K562 (cell line): ENCODE measurements around the gene MTNR1B. TPM values are rescaled to one million over a fixed set of nuclear protein-coding genes. Genes with fewer than 3 reads are reported as not detected.
A peak's percentile ranks its signal among the peaks of the same experiment; 100 is the strongest.

Experiments used
- ATAC-seq: fragments of 200-7000 bp; cut with Tn5 transposase; 3 replicates; pipeline ENCODE4 v1.9.1; 2020; ENCODE audit warnings: moderate library complexity
- BruUV-seq: library from RNA; stranded (reverse); fragments of 400-500 nt; replicated peaks from 2 replicates; lab custom pipeline; 2021; lab: Mats Ljungman, UMichigan
- CTCF ChIA-PET: fragments of 300-600 bp; formaldehyde crosslinking; extraction: SDS; loops from one replicate; lab custom pipeline; 2021; ENCODE audit warnings: low intra/inter-chr PET ratio; lab: Yijun Ruan, JAX
- POLR2A ChIA-PET: fragments of 300-600, 350-650 bp; sonication (Branson Sonifier 250); formaldehyde crosslinking; extraction: SDS; loops from one replicate; lab custom pipeline; 2021; ENCODE audit warnings: antibody characterized with exemption, inconsistent platforms; lab: Yijun Ruan, JAX
- DNase-seq, 4 experiments: peaks; one replicate each; pipeline versions ENCODE4 v3.0.0 to v3.0.0-alpha.2; 2011 to 2018; ENCODE audit warnings: low spot score in 3 of 4, mixed read lengths in 3 of 4; ENCODE audit errors: extremely low read depth in 1 of 4
- FAIRE-seq: peaks from 2 replicates; lab custom pipeline; 2011; peaks lifted over from hg19 to GRCh38; lab: Jason Lieb, UNC
- H2AFZ ChIP-seq: 2 replicates; pipeline ENCODE4 v1.6.0; 2011; ENCODE audit warnings: low read depth, low read length, control low read depth, inconsistent platforms
- H3K27ac ChIP-seq: fragments of 200-600 bp; 3 replicates; pipeline ENCODE4 v1.8.0; 2011; ENCODE audit warnings: low read depth, mild to moderate bottlenecking, control low read depth, inconsistent platforms, low read length, moderate library complexity, mixed read lengths; ENCODE audit errors: extremely low read depth
- H3K27me3 ChIP-seq, 2 experiments: fragments of 300-600 bp in 1 of 2; 2 replicates in 1 of 2; 3 replicates in 1 of 2; pipeline versions ENCODE4 v1.6.0 to v1.8.0; 2011; ENCODE audit warnings: inconsistent platforms in 2 of 2, low read length in 2 of 2, mild to moderate bottlenecking in 1 of 2, mixed read lengths in 1 of 2, moderate library complexity in 1 of 2; ENCODE audit not compliant: control insufficient read depth in 2 of 2, insufficient read depth in 2 of 2
- H3K36me3 ChIP-seq: fragments of 300-600 bp; 3 replicates; pipeline ENCODE4 v1.8.0; 2011; ENCODE audit warnings: mild to moderate bottlenecking, low read length, inconsistent platforms; ENCODE audit not compliant: control insufficient read depth, insufficient read depth
- H3K4me1 ChIP-seq, 2 experiments: fragments of 200-600 bp in 1 of 2; replicated peaks in 1 of 2; 2 replicates in 1 of 2; 3 replicates in 1 of 2; pipeline versions ENCODE4 v1.5.1 to v1.8.0; 2011; ENCODE audit warnings: inconsistent platforms in 2 of 2, low read length in 2 of 2, mild to moderate bottlenecking in 1 of 2, mixed read lengths in 1 of 2, moderate library complexity in 1 of 2; ENCODE audit not compliant: control insufficient read depth in 2 of 2, insufficient read depth in 2 of 2
- H3K4me2 ChIP-seq: 2 replicates; pipeline ENCODE4 v1.6.1; 2011; ENCODE audit warnings: low read length, control low read depth, inconsistent platforms, mixed read lengths; ENCODE audit not compliant: insufficient read depth
- H3K4me3 ChIP-seq: fragments of 200-600 bp; sonication (generic), shearing (Covaris generic); 2 replicates; pipeline ENCODE4 v1.5.1; 2016; ENCODE audit warnings: control low read depth, inconsistent platforms
- H3K79me2 ChIP-seq: fragments of 200-600 bp; 3 replicates; pipeline ENCODE4 v1.8.0; 2011; ENCODE audit warnings: low read length, inconsistent platforms; ENCODE audit not compliant: control insufficient read depth, insufficient read depth
- H3K9ac ChIP-seq, 2 experiments: 2 replicates each; pipeline versions ENCODE4 v1.6.0 to v1.6.1; 2011; ENCODE audit warnings: low read depth in 2 of 2, low read length in 2 of 2, control low read depth in 1 of 2, inconsistent platforms in 1 of 2, mild to moderate bottlenecking in 1 of 2, mixed read lengths in 1 of 2; ENCODE audit not compliant: insufficient read depth in 1 of 2
- H3K9me1 ChIP-seq: one replicate; pipeline ENCODE4 v1.6.0; 2011; ENCODE audit warnings: inconsistent platforms, mild to moderate bottlenecking, low read length, moderate library complexity; ENCODE audit not compliant: control insufficient read depth, insufficient read depth
- H3K9me3 ChIP-seq: replicated peaks from 2 replicates; pipeline ENCODE4 v1.5.1; 2011; ENCODE audit warnings: low read depth, low read length, inconsistent platforms; ENCODE audit not compliant: control insufficient read depth, insufficient read depth
- H4K20me1 ChIP-seq: replicated peaks from 2 replicates; pipeline ENCODE4 v1.6.1; 2011; ENCODE audit warnings: low read length, inconsistent platforms, mixed read lengths; ENCODE audit not compliant: control insufficient read depth, insufficient read depth
- BMI1 ChIP-seq: fragments of 150-350 bp; IDR thresholded peaks from 2 replicates; pipeline ENCODE4 v1.6.1; 2014; ENCODE audit warnings: low read length
- CTCF ChIP-seq, 3 experiments: IDR thresholded peaks in 2 of 3; conservative IDR thresholded peaks in 1 of 3; 2 replicates each; pipeline ENCODE4 v1.5.1; 2011 to 2012; ENCODE audit warnings: low read length in 3 of 3, mild to moderate bottlenecking in 3 of 3, control low read depth in 2 of 3, improper control_type of control experiment in 1 of 3, inconsistent platforms in 1 of 3, low read depth in 1 of 3, mixed read lengths in 1 of 3, moderate library complexity in 1 of 3; ENCODE audit not compliant: insufficient read depth in 2 of 3
- FUS ChIP-seq: fragments of 200-400 bp; formaldehyde crosslinking; optimal IDR thresholded peaks from 2 replicates; pipeline ENCODE3; 2017; ENCODE audit warnings: low read depth, low read length
- MAFF ChIP-seq: IDR thresholded peaks from 2 replicates; pipeline ENCODE4 v1.6.1; 2012; ENCODE audit warnings: low read length, improper control_type of control experiment
- MNT ChIP-seq, 2 experiments: fragments of 450-650 bp; conservative IDR thresholded peaks; 2 replicates each; pipeline ENCODE4 v1.6.1; 2017; ENCODE audit warnings: mild to moderate bottlenecking in 2 of 2, moderate library complexity in 2 of 2
- NFATC3 ChIP-seq: fragments of 450-650 bp; IDR thresholded peaks from 2 replicates; pipeline ENCODE4 v1.6.1; 2017; ENCODE audit warnings: mild to moderate bottlenecking
- OTX1 ChIP-seq: fragments of 450-650 bp; formaldehyde crosslinking; IDR thresholded peaks from 2 replicates; pipeline ENCODE4 v1.4.0; 2022; ENCODE audit warnings: mild to moderate bottlenecking
- POLR2B ChIP-seq: fragments of 450-650 bp; IDR thresholded peaks from 2 replicates; pipeline ENCODE4 v1.6.1; 2018; ENCODE audit warnings: low read depth; ENCODE audit not compliant: partially characterized antibody
- RAD21 ChIP-seq, 2 experiments: fragments of 250-450 bp in 1 of 2; fragments of 450-650 bp in 1 of 2; sonication (Bioruptor Pico) in 1 of 2; formaldehyde crosslinking in 1 of 2; IDR thresholded peaks in 1 of 2; conservative IDR thresholded peaks in 1 of 2; 2 replicates each; pipeline versions ENCODE4 v1.4.0 to v1.8.0; 2020 to 2022; ENCODE audit warnings: mild to moderate bottlenecking in 2 of 2, moderate library complexity in 1 of 2
- ZNF766 ChIP-seq: fragments of 200-800 bp; sonication (Bioruptor generic); conservative IDR thresholded peaks from 2 replicates; pipeline ENCODE4 v1.6.1; 2016; ENCODE audit warnings: missing genetic modification characterization, missing compliant biosample characterization
- WGBS: fragments of 100-300 bp; shearing (Covaris generic); methylation state at CpG from one replicate; pipeline ENCODE4 v1.1.6; 2016; ENCODE audit warnings: low coverage, mixed read lengths; ENCODE audit not compliant: insufficient coverage; ENCODE audit errors: missing lambda C conversion rate; 5-methylcytosine and 5-hydroxymethylcytosine counted together
- in situ Hi-C: fragments of 300-500 bp; cut with MboI; formaldehyde crosslinking; loops from 4 replicates; pipeline ENCODE4 v1.15.0; 2018; ENCODE audit warnings: inconsistent platforms, mixed read lengths
- intact Hi-C: fragments of 100-400 bp; cut with micrococcal nuclease; formaldehyde crosslinking; loops from 2 replicates; pipeline ENCODE4 v1.14.2; 2022
- polyA plus RNA-seq, 8 experiments: library from polyadenylated mRNA; depleted of rRNA in 4 of 8; stranded (reverse) in 5 of 8; unstranded in 3 of 8; fragments of >200 nt; fragmentation: Nextera tagmentation in 2 of 8; fragmentation: Illumina TruSeq in 1 of 8; extraction: Ambion mirVana in 2 of 8; extraction: Trizol in 1 of 8; gene quantifications; 2 replicates each; pipeline versions ENCODE4 v1.2.1 to v1.2.3, GENCODE V29; 2011 to 2014; ENCODE audit warnings: inconsistent platforms in 1 of 8, missing spikeins in 1 of 8
- total RNA-seq, 7 experiments: library from RNA; depleted of rRNA in 6 of 7; stranded (reverse); fragments of >200 nt in 6 of 7; fragmentation: Illumina TruSeq in 2 of 7; extraction: Trizol in 2 of 7; gene quantifications; 2 replicates each; pipeline versions ENCODE4 v1.2.1 to v1.2.3, GENCODE V29; 2011 to 2021; ENCODE audit warnings: low replicate concordance in 1 of 7

Gene MTNR1B
- total and polyA plus RNA-seq, 9 of the 15 experiments (the other 6 are each of a cell fraction or from before 2014, with no cell fraction given) = not detected

GRCh38 chr11:93016595-93016994 is 47.1 kb downstream of the MTNR1B start:
- H3K27me3 ChIP-seq = no peaks in the 10 kb centered on the region
- 13% methylated on average over 1 of the region's 1 CpG for WGBS
- H3K4me1 ChIP-seq = no peaks in the 10 kb centered on the region
- H3K9me1 ChIP-seq = no peaks in the 10 kb centered on the region
- H2AFZ ChIP-seq = no peak overlapping the region
- no peak overlapping the region for H3K4me3 ChIP-seq
- no peaks in the 10 kb centered on the region for H3K36me3 ChIP-seq
- no peak overlapping the region for H3K27ac ChIP-seq
- in situ Hi-C loops = no loop called here
- TF ChIP-seq NFATC3 (no peak), OTX1 (no peak), ZNF766 (CRISPR knock-in tag) (peak; percentile 53; the same call in 1 of the 2 replicates)
- TF ChIP-seq, all 486 proteins: peak for 1
- no TSS peak for BruUV-seq
- intact Hi-C loops = no loop called here
- Histone ChIP-seq H3K9ac (no peak overlapping the region), H3K9me3 (no peaks in the 10 kb centered on the region), H3K79me2 (no peaks in the 10 kb centered on the region), H3K4me2 (no peak overlapping the region), H4K20me1 (no peaks in the 10 kb centered on the region)
- ChIA-PET POLR2A (no interaction called here), CTCF (no interaction called here)
- no peak for DNase-seq
- no peak for FAIRE-seq
- ATAC-seq = no peak

GRCh38 chr11:93017821-93018690 is 48.6 kb downstream of the MTNR1B start:
- no peaks in the 10 kb centered on the region for H3K9me3 ChIP-seq
- H3K36me3 ChIP-seq = no peaks in the 10 kb centered on the region
- H3K4me3 ChIP-seq = no peak overlapping the region
- H3K4me2 ChIP-seq = no peak overlapping the region
- H3K27ac ChIP-seq = no peak overlapping the region
- H3K4me1 ChIP-seq = no peaks in the 10 kb centered on the region
- WGBS = 10% methylated on average over 9 of the region's 9 CpGs
- H2AFZ ChIP-seq = 0 out of 2 replicates have a peak overlapping the region, but pooled peaks have one; percentile 49
- intact Hi-C loops (no loop called here), in situ Hi-C loops (no loop called here)
- H4K20me1 ChIP-seq = no peaks in the 10 kb centered on the region
- no peaks in the 10 kb centered on the region for H3K9me1 ChIP-seq
- no peaks in the 10 kb centered on the region for H3K79me2 ChIP-seq
- no peaks in the 10 kb centered on the region for H3K27me3 ChIP-seq
- ChIA-PET POLR2A (interaction anchor here (0.7 to 1.5 kb wide), 3 partner anchors 12 to 45 kb away, joined by 3 to 5 read pairs (median 4); no protein-coding TSS in a partner anchor), CTCF (no interaction called here)
- ATAC-seq (peak; percentile 63), DNase-seq (no peak), FAIRE-seq (no peak)
- no peak overlapping the region for H3K9ac ChIP-seq
- TF ChIP-seq RAD21 (CRISPR knock-in tag; conservative IDR thresholded peaks at IDR 0.05 in 1 of 2, IDR thresholded peaks at IDR 0.05 in 1 of 2) (peak in 1 of 2 experiments; percentile 20; a peak in 1 of 4 replicates), FUS (no peak), CTCF (IDR thresholded peaks at IDR 0.05 in 2 of 3, conservative IDR thresholded peaks at IDR 0.05 in 1 of 3; ENCODE audit: insufficient read depth in 2 of 3, low read depth in 1 of 3, low read length in 3 of 3) (peak in 2 of 3 experiments; percentile 23 to 27; a peak in 2 of 6 replicates), MAFF (no peak), BMI1 (no peak), MNT (conservative IDR thresholded peaks at IDR 0.05) (no peak), POLR2B (no peak)
- no TSS peak for BruUV-seq
